Activated CD4-positive, alpha-beta T cell treated with anti-CD3 and anti-CD28 coated beads, Interleukin-2, amount 50 U/mL, for 4 hours (primary cell): ENCODE data around the gene MUSTN1.

Source experiments
- DNase-seq, 2 experiments: peaks; one replicate each; pipeline ENCODE4 v3.0.0-alpha.2; 2020

MUSTN1 gene

GRCh38 chr3:52831500-52832301 is 3.1 kb downstream of the MUSTN1 start:
- DNase-seq: no peak

- no peak for DNase-seq
These were observed 4.1 kb downstream of the MUSTN1 start, which contains the start of gene ITIH4 for GRCh38 chr3:52830535-52831258. Gene ITIH4, minus strand, starts transcription at chr3:52830672. Its CDS starts 30 bp downstream, at chr3:52830642.

- DNase-seq: no peak
These were observed 4.8 kb downstream of the MUSTN1 start for GRCh38 chr3:52829906-52830463.

- DNase-seq: no peak
These were observed 5.3 kb downstream of the MUSTN1 start for GRCh38 chr3:52829482-52829881.

GRCh38 chr3:52827866-52828376 is 6.9 kb downstream of the MUSTN1 start:
- no peak for DNase-seq

- DNase-seq: no peak
These were observed 7.4 kb downstream of the MUSTN1 start for GRCh38 chr3:52827441-52827840.

- DNase-seq: no peak
These were observed 10.8 kb downstream of the MUSTN1 start for GRCh38 chr3:52824037-52824436.

- no peak for DNase-seq
These were observed 12.5 kb downstream of the MUSTN1 start for GRCh38 chr3:52822363-52822762.

GRCh38 chr3:52820736-52821135 is 14.1 kb downstream of the MUSTN1 start:
- no peak for DNase-seq

GRCh38 chr3:52819936-52820335 is 14.9 kb downstream of the MUSTN1 start:
- no peak for DNase-seq

- DNase-seq: no peak
These were observed 17.0 kb downstream of the MUSTN1 start for GRCh38 chr3:52817860-52818259.

GRCh38 chr3:52817221-52817620 is 17.6 kb downstream of the MUSTN1 start:
- no peak for DNase-seq

GRCh38 chr3:52816654-52817053 is 18.2 kb downstream of the MUSTN1 start:
- DNase-seq: no peak

- no peak for DNase-seq
These were observed 18.6 kb downstream of the MUSTN1 start for GRCh38 chr3:52816199-52816598.

- no peak for DNase-seq
These were observed 21.0 kb downstream of the MUSTN1 start for GRCh38 chr3:52813810-52814209.

- no peak for DNase-seq
These were observed 23.3 kb downstream of the MUSTN1 start for GRCh38 chr3:52811452-52812011.

GRCh38 chr3:52810923-52811322 is 23.9 kb downstream of the MUSTN1 start:
- DNase-seq: no peak

GRCh38 chr3:52809662-52810377 is 25.0 kb downstream of the MUSTN1 start:
- no peak for DNase-seq

- no peak for DNase-seq
These were observed 25.7 kb downstream of the MUSTN1 start for GRCh38 chr3:52809149-52809548.

- DNase-seq: no peak
These were observed 29.4 kb downstream of the MUSTN1 start for GRCh38 chr3:52805270-52806039.

GRCh38 chr3:52801839-52802238 is 33.0 kb downstream of the MUSTN1 start:
- DNase-seq: no peak

- DNase-seq: no peak
These were observed 34.7 kb downstream of the MUSTN1 start for GRCh38 chr3:52800079-52800478.
